Measurements from ENCODE around the gene IL25.

- TF ChIP-seq POLR2A (IDR thresholded peaks at IDR 0.05; ENCODE audit: low read depth, low read length): no peak
- no peak for TF ChIP-seq POLR2AphosphoS5 (IDR thresholded peaks at IDR 0.05; ENCODE audit: low read depth, low read length)
Measured at GRCh38 chr14:23324993-23325392, 47.6 kb upstream of the IL25 start.
